RWPE1 (cell line): ENCODE results near the gene MADD.

Source experiments
- CTCF ChIA-PET: fragments of 350-600 bp; sonication (Branson Sonifier 250); formaldehyde crosslinking; extraction: SDS; loops from one replicate; lab custom pipeline; 2021; lab: Yijun Ruan, JAX
- POLR2A ChIA-PET: fragments of 400-600 bp; formaldehyde crosslinking; extraction: SDS; loops from one replicate; lab custom pipeline; 2020; ENCODE audit warnings: antibody characterized with exemption; ENCODE audit not compliant: low non-redundant PET; lab: Yijun Ruan, JAX
- DNase-seq: peaks from one replicate; pipeline ENCODE4 v3.0.0; 2012; ENCODE audit warnings: low spot score
- H3K27ac ChIP-seq: fragments of 450-650 bp; 2 replicates; pipeline ENCODE4 v1.5.1; 2017
- CTCF ChIP-seq: fragments of 450-650 bp; conservative IDR thresholded peaks from 2 replicates; pipeline ENCODE4 v1.5.1; 2017; ENCODE audit warnings: low read depth, mild to moderate bottlenecking

Gene MADD

GRCh38 chr11:47373876-47374719, 104.2 kb downstream of the MADD start:
- H3K27ac ChIP-seq, result peak overlapping the region; percentile 30
- ChIA-PET CTCF (interaction anchor here (0.6 to 1.9 kb wide), 20 partner anchors 14 to 619 kb away, joined by 3 to 9 read pairs (median 4); partner anchors contain the start of gene SLC39A13), POLR2A (no interaction called here)
- peak; percentile 71 for DNase-seq
- TF ChIP-seq CTCF, result peak; percentile 92

GRCh38 chr11:47374720-47375019, 104.7 kb downstream of the MADD start:
- ChIA-PET CTCF (interaction anchor here (0.6 to 1.9 kb wide), 13 partner anchors 13 to 620 kb away, joined by 3 to 9 read pairs (median 4); partner anchors contain the start of gene SLC39A13), POLR2A (no interaction called here)
- no peak for DNase-seq
- peak overlapping the region; percentile 30 for H3K27ac ChIP-seq
- TF ChIP-seq CTCF, result no peak

GRCh38 chr11:47375020-47375419, 105.1 kb downstream of the MADD start:
- no peak for DNase-seq
- TF ChIP-seq CTCF, result no peak
- peak overlapping the region; percentile 30 for H3K27ac ChIP-seq
- ChIA-PET POLR2A (no interaction called here), CTCF (interaction anchor here (0.8 to 1.0 kb wide), 2 partner anchors 20 to 118 kb away, joined by 4 to 9 read pairs; no protein-coding TSS in a partner anchor)

- no peak for TF ChIP-seq CTCF
- ChIA-PET CTCF (no interaction called here), POLR2A (no interaction called here)
- no peak for DNase-seq
- H3K27ac ChIP-seq, result peak overlapping the region; percentile 30; the same call in 1 of the 2 replicates
Observed at GRCh38 chr11:47375546-47376085, 105.7 kb downstream of the MADD start.

GRCh38 chr11:47376107-47376524, 106.2 kb downstream of the MADD start:
- H3K27ac ChIP-seq, result no peak overlapping the region
- POLR2A ChIA-PET, result no interaction called here
- CTCF ChIA-PET, result no interaction called here
- no peak for TF ChIP-seq CTCF
- DNase-seq, result no peak

GRCh38 chr11:47376525-47377371, 106.8 kb downstream of the MADD start:
- CTCF ChIA-PET, result interaction anchor here (1.0 kb wide), 2 partner anchors 31 to 32 kb away, joined by 3 read pairs; no protein-coding TSS in a partner anchor
- POLR2A ChIA-PET, result no interaction called here
- no peak for DNase-seq
- no peak for TF ChIP-seq CTCF
- peak overlapping the region; percentile 39 for H3K27ac ChIP-seq
